HG02759 (cell line): ENCODE data around the gene C2orf72.
A peak's percentile ranks its signal among the peaks of the same experiment; 100 is the strongest.

Source experiments
- ATAC-seq: cut with Tn5 transposase; IDR thresholded peaks from one replicate; pipeline ENCODE4 v1.9.1; 2021; ENCODE audit warnings: mild to moderate bottlenecking, moderate library complexity; ENCODE audit not compliant: unreplicated experiment

C2orf72 gene

DNA sequence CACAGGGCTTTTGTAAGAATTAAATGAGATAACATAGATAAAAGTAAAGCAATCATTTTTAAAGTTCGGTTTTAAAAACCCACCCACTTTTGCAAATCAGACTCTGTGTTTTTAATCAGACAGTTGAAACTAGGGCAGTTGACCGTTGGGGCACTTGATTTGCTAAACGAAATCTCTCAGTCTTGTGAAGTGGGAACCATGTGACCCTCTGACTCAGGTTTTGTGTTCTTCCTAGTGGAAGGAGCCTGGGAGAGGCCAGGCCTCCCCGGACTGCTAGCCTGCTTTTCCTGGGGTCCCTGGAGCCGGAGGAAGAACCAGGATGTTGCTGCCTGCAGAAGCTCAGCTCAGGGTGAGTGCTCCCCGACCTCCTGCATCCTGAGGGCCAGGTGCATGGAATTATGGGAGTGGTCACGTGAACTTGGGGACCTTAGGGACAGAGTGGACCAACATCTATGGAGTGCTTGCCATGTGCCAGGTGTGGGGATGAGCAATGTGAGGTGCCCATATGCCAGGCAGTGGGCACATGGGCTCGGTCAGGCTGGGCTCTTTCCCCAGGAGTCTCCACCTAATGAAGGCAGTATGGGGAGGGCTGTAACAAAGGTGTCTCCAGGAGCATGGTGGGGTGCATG is 3.9 kb downstream of the C2orf72 start:
- no peak for ATAC-seq

DNA sequence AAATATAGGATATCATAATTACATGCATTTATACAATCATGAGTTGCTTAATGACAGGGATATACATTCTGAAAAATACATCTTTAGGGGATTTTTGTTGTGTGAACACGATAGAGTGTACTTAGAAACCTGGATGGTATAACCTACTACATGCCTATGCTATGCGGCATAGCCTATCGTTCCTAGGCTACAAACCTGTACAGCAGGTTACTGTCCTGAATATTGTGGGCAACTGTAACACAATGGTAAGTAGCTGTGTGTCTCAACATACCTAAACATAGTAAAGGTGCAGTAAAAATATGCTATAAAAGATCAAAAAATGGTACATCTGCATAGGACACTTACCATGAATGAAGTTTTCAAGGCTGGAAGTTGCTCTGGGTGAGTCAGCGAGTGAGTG is 6.5 kb downstream of the C2orf72 start:
- ATAC-seq = no peak

DNA sequence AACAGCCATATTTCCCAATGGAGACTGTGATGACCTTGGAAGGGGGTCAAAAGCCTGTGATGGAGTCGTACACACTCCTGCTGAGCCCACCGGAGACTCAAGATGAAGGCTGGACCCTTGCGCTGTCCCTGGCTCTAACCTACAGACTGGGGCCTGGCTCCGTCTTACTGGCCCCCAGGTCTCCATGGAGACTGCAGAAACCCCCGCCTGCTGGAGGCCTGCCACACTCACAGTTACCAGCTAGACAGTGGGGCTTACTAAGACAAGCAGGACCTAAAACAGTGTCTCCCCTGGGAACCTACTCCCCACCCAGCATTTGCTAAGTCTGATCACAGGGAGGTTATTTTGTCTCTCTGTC is 9.6 kb downstream of the C2orf72 start:
- no peak for ATAC-seq

DNA sequence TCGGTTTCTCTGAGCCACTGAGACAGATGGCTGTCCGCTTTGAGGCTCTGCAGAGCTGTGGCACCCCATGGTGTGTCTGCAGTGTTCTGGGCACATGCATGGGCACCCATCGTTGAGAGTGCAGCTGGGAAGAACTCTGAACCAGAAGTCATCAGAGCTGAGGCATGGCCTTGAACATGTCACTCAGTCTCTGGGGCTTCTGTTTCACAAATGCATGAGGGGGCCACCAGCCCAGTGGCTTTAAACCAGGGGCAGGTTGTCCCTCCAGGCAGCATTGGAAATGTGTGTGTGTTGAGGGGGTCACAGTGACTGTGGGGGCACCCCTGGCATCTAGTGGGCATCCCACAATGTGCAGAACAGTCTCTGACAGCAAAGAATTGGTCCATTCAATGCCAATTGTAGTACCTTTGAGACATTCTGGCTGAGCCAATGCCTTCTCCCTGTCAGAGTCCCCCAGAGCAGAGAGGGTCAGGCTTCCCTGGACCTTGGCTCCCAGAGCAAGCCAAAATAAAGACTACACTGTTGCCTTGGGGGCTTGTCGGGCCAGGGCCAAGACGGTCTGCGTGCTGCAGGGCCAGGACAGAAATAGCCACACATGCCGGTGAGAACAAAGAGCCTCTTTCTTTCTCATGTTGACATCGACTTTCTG is 10.1 kb downstream of the C2orf72 start:
- no peak for ATAC-seq

DNA sequence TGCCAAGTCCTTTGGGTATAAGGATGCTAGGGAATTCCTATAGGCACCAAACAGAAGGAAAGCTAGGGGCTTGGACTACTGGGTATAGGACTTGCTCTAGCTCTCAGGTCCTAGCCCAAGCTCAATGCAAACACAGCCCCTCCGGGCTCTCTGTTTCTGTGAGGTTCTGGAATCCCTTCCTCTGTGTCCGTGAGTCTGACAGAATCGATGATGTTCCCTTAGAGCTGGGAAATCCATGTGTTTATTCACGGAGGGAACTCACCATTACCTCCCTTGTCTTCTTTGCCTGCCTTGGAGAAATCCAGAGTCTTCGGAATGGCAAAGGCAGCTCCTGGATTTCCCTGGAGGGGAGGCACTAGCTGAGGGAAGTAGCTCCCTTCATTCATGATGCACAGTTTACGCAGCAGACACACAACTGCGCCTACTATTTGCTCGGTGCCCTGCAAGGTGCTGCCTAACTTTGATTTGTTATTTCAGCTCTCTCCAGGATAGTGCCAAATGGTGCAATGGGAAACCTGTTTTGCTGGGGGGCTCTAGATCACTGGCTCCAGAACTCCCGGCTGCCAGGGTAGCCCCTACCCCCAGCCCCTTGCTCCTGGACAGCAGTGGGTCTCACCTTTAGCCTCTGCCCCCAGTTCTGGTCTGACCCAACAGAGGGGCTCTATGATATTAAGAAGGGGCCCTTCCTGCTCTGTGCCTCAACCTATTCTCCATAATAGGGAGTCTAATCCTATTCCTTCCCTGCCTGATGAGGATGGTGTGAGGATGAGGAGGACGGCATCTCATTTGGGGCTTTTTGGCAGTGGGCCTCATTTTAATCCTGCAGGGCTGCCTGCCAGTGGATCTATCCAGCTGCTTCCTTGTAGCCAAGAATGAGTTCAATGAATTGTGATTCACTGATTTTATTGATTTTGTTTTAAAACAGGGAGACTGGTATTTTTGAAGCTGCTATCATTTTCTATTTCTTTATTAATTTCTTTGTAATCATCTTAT is 10.9 kb downstream of the C2orf72 start:
- ATAC-seq = no peak

DNA sequence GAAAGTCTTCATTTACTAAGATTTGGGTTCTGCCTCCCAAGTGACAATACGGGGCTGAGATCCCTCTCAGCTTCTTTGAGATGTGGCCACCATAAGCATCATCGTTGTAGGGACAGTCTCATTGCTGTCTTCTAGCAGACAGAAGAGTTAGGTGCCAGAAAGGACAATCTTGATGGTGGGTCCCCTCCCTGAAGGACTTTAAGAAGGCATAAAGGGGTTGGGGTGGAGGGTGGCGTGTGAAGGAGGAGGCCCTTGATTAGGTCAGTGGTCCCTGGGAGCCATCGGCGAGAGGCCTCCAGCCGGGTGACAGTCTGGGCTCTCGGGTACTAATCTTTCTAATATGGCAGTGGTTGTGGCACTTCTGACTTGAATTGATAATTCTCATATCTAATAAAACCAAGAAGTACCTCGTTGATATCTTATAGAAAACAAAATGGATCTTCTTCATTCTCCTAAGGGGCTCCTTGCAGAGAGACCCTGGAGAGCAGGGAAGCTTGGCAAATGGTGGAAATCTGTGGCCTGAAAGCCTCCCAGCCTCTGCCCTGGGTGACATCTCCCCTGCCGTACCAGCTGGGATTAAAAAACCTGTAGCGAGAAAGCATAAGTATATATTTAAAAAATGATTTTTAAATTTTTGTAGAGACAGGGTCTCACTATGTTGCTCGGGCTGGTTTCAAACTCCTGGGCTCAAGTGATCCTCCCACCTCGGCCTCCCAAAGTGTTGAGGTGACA is 12.1 kb downstream of the C2orf72 start:
- ATAC-seq = no peak

DNA sequence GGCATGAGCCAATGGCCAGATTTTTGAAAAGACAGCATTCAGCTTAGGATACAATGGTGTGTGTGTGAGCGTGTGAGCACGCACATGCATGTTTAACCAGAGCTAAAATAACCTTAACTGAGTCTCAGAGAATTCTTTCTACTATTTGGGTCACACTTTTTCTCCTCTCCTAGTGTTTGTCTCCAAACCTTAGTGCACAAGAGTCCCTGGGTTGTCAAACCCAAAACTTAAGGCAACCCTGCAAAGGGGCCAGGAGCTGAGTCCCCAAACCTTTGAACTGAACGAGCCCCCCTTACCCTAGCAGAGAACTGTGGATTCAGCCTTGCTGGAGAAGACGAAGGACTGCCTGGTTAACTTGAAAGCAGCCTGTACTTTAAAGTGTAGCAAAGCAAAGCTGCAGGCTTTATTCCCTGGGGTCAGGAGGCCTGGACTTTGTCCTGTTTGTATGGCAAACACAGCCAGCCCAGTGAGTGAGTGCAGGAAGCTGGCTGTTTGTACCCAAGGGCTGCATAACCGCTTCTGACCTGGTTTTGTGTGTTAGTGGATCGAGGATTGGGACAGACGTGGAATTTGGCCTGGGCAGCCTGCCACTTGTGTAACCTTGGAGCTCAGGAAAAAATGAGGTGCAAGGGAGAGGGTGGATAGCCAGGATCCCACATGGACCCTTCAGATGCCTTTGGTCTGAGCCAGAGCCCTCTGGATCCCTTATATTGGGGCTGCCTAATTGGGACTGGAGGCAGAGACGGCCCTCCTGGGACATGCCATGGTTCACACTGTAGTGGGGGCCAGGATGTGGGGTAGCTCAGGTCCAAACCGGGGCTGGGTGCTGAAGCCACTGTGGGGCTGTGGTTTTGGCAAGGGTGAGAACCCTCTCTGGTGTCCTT is 12.9 kb downstream of the C2orf72 start:
- no peak for ATAC-seq

DNA sequence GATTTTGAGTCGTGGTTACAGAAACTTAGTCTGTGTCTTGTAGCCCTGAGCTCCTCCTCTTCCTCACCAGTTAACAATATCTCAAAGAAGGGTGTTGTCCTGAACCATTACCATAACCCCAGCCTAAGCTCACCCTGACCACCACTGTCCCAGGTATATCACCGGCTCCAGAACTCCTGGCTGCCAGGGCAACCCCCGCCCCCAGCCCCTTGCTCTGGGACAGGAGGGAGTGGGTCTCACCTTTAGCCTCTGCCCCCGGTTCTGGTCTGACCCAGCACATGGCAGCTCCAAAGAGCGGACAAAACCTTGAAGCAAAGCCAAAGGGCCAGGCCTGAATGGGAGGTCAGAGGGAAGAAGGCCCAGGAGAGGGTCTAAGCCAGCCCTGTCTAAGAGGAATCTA is 13.8 kb downstream of the C2orf72 start:
- ATAC-seq = no peak

DNA sequence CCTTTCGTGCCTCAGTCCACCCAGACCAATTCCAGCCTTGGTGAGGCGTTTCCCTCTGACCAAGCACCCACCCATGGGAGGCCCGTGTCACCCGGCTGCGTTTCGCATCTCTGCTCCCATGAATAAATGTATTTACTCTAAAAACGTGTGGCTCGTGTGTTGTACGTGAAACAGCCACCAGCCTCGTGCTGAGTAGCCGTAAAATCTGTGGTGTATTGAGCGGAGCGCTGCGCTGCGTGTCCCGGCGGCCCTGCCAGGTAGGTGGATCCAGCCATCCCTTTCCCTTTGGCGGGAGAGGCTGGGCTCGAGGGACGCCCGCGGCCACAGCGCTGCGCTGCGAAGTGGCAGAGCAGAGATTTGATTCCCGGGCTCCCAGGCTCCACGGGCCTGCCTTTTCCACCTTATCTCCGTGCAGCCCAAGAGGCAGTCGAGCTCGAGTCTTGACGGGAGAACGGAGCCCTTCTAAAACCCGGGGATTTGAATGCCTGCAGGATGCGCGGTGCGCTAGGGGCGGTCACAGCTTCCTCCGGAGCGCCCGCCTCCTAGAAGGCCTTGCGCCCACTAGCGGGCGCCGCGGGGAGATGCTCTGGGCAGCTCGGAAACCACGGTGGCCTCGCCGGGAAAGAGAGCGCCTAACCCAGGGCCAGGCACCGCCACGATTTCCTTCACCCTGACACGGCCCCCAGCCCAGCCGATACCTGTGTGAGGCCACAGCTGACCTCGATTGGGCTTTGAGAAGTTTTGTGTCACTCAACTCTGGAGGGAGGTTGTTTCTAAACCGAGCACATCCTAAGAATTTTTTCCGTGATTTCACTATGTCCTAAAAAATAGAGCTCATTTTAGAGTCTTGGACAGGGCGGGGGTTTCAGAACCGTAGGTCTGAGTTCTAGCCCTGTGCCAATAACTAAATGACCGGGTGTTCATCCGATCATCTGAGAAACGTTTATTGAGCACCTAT is 15.4 kb downstream of the C2orf72 start:
- peak; percentile 73 for ATAC-seq

DNA sequence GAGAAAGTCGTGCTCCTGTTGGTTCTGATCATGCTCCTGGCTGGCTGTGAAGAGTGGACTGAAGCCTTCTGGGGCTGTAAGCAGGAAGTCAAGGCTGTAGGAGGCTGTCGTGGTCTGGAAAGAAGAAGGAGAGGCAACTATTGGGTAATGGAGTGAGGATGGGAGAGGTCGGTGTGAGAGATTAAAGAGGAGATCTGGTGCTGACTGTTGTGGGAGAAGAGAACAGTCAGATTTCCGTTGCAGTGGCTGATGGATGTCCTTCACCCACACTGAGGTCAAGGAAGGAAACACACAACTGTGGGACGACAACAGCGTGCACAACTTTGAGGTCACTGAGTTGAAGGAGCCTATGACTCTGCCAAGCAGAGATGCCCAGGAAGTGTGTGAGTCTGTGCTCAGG is 16.5 kb downstream of the C2orf72 start:
- no peak for ATAC-seq

DNA sequence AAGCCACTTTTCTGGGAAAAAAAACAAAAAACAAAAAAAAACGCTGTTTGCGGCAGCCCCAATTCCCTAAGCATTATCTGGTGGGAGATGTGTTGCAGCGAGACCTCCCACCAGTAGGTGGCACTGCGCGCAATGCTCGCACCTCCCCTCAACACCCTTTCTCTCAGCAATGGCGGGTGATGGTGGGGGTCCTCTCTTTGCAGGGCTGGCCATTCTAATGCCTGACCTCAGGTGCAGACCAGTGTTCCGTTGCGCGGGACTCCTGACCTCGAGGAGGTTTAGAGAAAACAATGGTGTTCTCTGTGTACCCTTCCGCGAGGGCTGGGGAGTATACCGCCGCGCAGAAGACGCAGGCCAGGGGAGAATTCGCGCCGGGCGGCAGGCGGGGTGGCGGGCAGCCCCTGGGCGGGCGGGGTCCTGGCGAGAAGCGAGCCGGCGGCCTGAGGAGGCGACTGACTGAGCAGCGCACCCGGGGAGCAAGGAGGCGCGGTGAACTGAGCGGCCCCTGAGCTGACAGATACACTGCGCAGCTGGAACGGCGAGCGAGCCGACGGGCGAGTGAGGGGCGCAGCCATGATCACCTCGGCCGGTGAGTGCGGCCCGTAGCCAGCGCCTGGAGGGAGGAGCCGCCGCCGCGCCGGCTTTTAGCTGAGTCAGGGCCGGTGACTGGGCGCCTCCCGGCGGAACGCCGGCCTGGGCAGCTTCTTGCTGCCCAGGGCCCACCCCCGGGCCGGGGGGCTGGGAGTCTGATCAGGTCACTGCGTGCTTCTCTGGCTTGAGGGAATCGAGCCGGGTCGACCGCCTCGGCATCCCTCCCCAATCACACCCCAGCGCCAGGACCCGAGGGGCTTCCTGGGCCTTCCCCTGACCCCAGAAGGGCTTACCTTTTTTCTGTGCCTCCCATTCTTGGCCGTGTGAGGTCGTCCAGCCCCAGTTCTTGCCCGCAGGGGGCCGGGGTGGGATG is 19.4 kb downstream of the C2orf72 start, which contains the start of gene PSMD1:
PSMD1 (plus strand) TSS at position 415 of the 964 bp plus-strand sequence; CDS start at position 574, 159 bp downstream.
- ATAC-seq = peak; percentile 76

DNA sequence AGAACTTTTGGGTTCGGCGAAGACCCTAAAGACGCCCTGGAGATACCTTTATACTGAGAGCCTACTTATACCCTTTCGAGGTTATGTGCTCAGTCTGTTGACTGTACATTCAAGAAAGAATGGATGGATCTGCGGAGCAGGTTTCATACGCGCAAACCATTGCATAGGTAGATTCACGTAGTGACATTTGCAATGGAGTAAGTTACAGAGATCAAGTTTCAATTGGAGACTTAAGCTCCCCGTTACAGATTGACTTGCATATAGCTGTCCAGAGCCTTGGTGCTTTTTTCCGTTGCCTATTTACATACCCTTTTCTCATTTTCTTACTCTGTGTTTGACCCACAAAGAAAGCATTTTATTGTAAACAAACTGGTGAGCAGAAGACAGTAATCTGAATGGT is 20.3 kb downstream of the C2orf72 start:
- ATAC-seq = no peak

DNA sequence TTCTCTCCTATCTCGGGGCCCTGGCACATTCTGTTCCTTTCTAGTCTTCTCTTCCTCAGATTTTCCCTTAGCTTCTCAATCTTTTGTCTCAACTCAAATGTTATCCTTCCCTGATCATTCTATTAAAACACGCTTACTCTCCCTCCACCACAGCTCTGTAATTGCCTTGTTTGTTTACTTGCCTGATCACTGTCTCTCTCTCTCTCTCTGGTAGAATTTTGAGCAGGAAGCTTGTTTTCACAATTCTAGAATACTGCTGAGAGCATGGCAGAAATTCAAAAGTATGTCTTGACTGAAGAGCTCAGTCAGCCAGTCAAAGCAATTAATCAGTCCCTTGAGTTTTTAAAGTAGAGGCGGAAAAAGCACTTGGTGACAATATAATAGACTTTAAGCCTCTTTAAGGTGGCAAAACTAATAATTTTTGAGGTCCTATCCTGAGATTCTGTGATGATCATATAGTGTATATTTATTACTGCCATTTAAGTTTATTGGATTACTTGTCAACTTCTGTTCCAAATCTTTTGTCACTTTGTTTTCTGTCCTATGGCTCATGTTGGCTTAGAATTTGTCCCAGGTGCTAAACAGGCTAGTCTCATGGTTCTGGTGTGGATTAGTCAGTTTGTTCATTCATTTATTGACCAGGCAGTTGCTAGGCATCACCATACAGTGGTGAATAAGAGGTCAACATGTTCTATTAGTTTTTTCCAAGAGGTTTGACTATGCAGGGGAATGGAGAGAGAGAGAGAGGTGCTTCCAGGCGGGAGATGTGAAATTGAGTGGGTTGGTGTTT is 21.6 kb downstream of the C2orf72 start:
- ATAC-seq = no peak

DNA sequence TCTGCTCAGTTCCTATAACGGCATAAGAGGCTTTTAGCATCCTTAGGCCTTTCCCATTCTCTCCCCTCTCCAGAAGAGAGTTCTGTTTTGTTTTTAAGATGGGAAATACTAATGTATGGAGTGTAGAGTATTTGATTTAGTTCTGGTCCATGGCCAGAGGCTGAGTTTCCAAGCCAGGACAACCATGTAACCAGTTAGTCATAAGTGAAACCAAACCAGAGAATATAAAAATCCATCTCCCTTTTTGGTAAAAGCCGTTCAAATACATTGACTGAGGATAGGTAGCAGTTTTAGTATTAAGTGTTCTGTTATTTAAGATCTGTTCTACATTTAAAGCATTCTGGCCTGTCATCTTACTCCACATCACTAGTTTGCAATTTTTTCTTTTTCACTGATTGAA is 22.4 kb downstream of the C2orf72 start:
- ATAC-seq = no peak

DNA sequence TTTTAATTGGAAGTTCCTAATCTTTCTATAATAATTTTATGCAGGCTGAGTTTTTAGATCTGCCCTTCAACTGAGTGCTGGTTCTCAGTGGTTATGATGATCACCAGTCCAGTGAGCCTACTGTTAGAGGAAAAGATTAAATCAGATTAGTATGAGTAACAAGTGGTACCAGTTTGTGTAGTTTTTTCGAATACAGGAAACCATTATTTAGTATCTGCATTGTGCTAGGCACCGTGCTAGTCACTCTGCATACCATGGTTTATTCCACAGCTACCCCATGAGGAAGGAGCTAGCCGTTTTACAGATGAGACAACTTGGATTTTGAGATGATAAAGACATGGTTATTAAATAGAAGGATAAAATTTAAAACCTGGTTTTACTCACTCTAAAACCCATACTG is 25.5 kb downstream of the C2orf72 start:
- no peak for ATAC-seq

DNA sequence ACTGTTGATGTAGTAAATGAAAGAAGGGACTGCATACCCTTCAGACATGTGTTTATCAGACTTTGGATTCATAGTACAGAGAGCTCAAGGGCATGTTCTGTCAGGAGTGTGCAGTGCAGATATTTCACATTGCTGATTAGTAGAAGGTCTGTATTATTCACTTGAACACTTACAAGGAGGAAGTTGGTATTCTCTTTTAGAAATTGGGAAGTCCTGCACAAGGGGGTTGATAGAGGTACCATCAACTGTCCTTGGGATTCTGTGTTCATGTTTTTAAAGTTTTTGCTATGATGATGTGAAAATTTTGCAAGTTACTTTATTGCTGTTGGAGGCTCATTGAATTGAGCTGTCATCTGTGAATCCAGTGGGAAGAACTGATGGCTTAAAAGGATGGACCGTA is 26.0 kb downstream of the C2orf72 start:
- no peak for ATAC-seq

DNA sequence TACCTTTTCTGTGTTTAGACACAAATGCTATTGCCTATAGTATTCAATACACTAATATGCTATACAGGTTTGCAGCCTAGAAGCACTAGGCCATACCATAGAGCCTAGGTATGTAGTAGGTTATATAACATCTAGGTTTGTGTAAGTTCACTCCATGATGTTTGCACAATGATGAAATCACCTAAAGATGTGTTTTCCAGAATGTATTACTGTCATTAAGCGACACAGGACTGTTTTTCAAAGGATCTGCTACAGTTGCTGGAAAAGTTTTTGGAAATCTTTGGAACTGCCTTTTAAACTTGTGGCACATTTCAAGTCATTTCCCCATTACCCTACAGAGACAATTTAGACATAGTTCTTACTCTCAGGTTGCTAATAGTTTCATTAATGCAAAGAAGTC is 28.6 kb downstream of the C2orf72 start:
- no peak for ATAC-seq
